DMS53 treated with DMSO at 0.1 percent for 48 hours (cell line): ENCODE data around the gene SLC38A8.
A peak's percentile ranks its signal among the peaks of the same experiment; 100 is the strongest.

ENCODE experiments used
- DNase-seq: peaks from one replicate; lab custom pipeline; 2025; ENCODE audit not compliant: unreplicated experiment; lab: John Stamatoyannopoulos, UW

The SLC38A8 gene

DNA sequence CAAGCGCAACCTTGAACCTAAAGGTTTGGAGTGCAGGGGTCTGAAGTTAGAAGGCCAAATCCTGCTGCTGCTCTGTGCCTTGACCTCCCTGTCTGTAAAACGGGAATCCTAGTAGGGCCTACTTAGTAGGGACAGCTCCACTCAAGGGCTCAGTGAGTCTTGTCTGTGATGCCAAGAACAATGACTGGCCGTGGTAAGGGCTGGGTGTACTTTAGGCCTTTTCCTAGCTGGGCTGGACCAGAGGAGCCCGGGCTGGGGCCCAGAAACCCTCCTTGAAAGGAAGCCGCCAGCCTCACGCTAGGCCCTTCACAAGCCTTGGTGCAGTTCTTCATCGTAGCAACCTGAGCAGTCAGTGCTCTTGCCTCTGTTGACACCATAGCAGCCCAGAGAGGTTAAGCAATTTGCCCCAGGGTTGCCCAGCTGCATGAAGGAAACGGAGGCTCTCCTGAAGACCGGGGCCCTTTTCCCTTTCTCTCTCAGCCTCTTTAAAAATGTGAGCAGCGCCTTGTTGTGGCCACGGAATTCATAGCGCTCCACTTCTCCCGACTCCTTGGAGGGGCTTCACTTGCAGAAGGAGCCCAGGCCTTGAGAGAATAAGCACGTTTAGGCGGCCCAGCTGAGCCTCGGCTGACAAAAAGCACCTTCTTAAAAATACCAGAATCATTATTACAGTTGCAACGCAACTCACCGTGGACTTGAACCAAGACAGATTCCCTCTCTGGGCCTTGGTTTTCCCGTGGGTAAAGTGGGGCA lies 70.2 kb downstream of the SLC38A8 start:
- DNase-seq, result no peak

DNA sequence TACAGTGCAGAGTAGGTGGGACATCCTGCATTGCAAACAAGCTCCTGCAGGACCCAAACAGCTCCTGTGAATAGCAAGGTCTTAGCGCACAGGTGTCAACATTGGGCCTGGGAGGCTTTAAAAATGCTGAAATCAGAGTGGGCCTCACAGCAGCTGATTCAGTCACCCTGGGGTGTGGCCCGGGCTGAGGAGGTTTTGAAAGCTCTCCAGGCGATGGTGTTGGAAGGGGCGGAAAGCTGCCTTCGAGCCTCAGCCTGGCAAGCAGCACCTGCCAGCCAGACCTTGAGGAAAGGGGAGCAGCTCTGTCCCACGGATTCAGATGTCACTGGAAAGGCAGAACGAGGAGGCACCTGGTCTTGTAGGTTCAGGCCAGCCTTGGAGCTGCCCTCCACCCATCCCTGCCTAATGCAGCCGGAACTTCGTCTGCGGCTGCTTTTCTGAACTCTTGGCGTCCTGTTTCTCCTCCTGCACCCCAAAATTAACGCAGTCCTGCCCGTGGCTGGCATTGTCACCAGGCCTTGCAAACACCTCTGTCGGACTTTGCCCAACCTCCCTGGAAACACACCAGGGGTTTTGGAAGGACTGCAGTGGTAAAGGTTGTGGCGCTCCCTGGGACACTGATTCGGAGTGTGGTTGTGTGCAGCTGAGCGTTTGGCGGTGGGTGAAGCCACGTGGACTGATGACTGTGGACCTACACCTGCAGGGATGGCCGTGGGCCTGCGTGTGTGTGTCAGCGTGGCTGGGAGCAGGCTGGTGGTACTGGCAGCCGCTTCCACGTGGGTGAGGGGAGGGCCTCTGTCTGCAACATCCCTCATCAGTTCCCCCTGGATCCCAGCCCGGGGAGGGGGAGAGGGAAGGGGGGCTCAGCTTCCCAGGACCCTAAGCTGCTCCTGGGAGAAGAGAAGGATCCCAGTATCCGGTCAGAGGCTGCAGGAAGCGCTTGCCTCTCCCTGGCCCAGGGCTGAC lies 71.1 kb downstream of the SLC38A8 start:
- no peak for DNase-seq

DNA sequence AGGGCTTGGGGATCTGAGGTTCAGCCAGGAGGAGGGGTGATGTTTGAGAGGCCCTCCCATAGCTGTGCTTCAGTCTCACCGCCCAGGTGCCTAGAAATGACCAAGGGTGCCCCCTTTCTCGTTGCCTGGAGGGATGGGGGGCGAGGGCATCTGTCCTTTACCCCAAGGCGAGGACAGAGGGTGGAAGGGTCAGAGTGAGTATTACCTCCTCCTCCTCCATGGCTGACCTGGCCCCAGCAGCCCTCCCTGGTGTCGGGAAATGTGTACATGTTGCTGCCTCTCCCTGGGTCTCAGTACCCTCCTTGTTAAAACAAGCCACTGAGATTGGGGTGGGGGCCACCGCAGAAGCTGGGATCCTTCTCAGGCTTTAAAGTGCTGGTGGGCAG lies 72.2 kb downstream of the SLC38A8 start:
- DNase-seq, result no peak

DNA sequence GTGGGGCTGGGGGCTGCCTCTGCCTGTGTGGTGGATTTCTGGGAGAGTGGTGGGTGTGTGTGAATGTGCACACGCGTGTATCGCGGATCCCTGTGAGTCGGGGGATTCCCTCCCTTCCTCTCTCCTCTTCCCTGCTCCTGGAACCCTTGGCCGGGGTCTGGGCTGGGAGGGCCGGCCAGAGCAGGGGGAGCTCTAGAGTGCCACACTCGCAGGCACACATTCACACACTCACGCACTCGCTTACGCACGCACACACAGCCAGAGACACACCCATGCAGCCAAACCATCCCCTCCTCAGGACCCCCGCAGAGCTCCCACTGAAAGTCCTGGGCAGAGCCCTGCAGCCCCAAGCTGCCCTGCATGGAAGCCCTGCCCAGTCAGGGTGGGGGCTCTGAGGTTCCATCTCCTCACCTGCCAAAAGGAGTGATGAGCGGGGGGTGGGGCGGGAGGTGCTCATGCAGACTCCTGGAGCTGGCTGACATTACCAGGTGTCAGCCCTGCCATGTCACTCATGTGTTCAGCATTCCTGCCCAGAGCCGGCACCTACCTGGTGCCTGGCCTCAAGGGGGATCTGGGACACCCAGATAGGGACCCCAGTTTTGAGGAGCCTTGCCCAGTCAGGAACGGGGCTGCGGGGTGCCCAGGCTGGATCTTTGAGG lies 72.7 kb downstream of the SLC38A8 start:
- no peak for DNase-seq

DNA sequence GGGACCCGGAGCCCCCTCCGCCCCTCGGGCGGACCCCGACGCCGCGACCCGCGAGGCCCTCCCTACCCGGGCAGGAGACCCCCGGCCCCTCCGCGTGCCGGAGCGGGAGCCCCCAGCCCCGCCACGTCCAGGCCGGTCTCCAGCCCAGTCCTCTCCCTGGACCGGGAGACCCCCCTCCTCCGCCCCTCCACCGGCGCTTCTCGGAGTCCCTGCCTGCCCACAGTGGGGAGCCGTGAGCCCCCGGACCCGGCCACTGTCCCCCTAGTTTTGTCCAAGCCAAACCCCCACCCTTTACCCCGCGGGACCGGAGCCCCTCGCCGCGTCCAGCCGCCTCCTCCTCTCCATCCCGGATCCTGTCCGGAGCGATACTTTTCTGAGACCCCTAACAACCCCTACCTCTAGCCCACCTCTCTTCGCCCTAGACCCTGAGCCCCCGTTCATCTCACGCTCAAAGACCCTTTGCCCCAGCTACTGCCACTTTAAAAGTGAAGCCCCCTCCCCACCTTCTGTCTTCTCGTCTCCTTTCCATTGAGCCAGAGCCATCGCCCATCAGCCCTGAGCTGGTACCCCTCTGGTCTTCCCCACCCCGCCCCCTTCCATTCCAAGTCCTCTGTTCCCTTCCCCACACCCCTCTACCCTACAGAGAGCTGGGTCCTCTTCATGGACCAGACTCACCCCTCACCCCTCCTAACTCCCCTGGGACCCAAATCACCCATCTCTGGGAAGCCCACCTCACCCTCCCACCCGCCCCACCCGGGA lies 73.5 kb downstream of the SLC38A8 start:
- DNase-seq, result no peak

DNA sequence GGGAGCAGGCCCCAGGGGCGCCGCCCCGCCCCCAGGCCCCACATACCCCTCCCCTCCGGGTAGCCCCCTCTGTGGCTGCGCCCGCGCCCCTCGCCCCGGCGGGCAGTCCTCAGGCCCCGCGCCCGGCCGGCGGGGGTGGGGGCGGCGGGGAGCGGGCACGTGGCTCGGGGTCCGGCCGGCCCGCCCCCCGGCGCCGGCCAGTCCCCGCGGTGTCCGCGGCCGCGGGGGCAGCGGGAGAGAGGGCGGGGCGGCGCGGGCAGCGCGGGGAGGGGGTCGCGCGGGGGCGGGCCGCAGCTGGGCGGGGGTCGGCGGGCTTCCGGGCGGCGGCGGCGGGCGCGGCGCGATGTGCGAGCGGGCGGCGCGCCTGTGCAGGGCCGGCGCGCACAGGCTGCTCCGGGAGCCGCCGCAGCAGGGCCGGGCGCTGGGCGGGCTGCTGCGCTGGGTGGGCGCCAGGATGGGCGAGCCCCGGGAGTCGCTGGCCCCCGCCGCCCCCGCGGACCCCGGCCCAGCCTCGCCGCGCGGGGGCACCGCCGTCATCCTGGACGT lies 74.2 kb downstream of the SLC38A8 start:
- no peak for DNase-seq

DNA sequence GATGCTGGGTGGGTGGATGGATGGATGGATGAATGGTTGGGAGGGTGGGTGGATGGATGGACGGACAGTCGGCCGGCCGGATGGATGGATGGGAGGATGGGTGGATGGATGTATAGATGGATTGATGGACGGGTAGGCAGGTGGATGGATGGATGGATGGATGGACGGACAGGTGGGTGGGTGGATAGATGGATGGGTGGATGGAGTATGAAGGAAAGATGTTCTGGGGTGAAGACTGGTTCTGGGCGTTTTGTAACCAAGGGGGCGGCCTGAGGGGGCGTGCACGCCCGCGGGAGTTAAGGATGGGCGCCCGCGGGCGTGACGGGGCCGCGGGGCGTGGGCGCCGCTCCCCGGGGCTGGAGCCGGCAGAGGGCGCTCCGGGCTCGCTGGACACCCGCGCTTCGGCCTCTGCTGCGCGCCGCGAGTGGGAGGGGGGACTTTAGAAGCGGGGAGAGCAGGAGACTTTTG lies 74.7 kb downstream of the SLC38A8 start, which contains the start of gene NECAB2:
TSS of gene NECAB2 (plus strand) at position 407 of the 468 bp plus-strand sequence. CDS start 405 bp downstream, outside the sequence.
- DNase-seq, result peak; percentile 4

DNA sequence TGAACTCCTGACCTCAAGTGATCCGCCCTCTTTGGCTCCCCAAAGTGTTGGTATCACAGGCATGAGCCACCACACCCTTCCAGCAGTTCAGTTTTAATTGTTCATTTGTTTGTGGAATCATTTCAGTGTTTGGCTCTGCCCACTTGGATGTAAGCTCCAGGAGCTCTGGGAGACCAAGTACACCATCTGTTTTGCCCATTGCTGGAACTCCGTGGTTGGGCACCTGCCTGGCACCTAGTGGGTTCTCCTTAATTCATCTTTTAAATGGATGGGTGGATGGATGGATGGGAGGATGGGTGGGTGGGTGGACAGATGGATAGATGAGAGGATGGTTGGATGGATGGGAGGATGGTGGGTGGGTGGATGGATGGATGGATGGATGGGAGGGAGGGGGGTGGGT lies 75.5 kb downstream of the SLC38A8 start:
- DNase-seq, result no peak

DNA sequence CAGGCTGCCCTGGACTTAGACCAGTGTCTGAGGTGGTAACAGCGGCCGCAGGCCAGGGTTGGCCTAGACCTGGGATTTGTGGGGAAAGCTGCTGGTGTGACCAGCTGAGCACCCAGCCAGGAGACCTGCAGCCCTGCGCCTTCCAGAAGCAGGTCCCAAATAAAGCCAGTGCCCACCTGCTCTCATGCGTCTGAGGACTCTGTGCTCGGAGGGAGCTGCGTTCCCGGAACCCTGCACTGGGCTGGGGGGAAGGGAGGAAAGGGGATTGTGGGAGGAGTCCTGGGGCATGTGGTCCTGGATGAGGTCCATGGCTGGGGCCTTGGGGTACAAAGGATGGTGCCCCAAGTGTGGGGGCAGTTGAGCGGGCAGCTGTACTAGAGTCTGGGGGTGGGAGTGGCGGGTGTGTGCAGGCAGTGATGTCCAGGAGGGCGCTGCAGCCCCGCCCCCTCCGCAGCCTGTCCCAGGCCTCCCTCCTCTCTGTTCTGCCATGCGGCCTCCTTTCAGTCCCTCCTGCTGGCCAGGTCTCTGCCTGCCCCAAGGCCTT lies 76.4 kb downstream of the SLC38A8 start:
- no peak for DNase-seq

DNA sequence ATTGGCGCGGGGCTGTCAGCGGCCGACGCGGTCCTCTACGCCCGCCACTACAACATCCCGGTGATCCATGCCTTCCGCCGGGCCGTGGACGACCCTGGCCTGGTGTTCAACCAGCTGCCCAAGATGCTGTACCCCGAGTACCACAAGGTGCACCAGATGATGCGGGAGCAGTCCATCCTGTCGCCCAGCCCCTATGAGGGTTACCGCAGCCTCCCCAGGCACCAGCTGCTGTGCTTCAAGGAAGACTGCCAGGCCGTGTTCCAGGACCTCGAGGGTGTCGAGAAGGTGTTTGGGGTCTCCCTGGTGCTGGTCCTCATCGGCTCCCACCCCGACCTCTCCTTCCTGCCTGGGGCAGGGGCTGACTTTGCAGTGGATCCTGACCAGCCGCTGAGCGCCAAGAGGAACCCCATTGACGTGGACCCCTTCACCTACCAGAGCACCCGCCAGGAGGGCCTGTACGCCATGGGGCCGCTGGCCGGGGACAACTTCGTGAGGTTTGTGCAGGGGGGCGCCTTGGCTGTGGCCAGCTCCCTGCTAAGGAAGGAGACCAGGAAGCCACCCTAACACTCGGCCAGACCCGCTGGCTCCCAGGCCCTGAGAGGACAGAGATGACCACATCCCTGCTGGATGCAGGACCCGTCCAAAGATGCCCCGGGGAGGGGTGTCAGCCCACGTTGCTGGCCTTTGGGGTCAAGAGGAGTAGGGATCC lies 77.0 kb downstream of the SLC38A8 start:
- DNase-seq, result no peak

DNA sequence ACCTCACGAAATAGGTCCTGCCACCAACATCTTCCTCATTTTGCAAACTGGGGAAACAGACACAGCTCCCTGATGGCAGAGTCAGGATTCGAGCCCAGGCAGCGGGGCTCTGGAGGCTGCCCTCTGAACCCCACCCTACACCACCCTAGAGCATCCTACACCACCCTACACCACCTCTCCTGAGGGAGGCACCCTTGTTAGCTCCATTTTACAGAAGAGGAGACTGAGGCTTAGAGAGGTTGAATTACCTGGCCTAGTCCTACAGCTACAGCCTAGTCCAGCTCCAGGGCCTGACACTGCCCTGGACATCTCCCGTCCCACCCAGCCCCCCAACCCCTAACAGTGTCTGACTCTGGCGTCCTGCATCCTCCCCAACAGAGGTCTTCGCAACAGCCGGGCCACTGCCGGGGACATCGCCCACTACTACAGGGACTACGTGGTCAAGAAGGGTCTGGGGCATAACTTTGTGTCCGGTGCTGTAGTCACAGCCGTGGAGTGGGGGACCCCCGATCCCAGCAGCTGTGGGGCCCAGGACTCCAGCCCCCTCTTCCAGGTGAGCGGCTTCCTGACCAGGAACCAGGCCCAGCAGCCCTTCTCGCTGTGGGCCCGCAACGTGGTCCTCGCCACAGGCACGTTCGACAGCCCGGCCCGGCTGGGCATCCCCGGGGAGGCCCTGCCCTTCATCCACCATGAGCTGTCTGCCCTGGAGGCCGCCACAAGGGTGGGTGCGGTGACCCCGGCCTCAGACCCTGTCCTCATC lies 77.7 kb downstream of the SLC38A8 start:
- no peak for DNase-seq

DNA sequence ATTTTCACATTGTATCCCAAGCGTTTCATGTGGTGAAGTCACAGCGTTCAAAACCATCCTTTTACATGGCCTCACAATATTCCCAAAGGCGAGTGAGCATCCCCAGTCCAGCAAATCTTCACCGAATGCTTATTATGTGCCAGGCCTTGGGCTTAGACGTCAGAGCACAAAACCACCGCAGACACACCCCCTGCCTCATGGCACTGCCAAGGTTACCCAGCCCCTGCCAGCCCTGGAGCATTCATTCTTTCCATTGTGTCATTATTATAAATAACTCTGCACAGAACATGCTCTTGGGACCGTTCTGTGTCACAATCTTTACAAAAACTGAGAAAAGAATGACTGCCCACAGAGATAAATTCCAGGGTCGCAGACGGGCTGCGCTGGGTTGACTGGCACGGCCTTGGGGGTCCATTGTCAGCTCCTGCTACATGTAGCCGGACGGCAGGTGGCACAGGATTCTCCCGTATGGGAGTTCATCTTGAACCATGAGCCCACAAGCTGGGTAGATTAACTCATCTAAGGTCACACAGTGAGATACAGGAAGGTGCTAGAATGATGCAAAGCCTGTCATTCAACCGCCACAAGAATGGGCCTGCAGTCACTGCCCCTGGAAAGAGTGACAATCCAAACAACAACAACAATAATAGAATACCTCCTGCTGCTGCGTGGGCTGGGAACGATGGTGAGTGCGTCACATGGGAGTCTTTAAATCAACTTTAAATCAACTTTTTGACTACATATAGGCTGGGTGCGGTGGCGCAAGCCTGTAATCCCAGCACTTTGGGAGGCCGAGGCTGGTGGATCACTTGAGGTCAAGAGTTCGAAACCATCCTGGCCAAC lies 79.1 kb downstream of the SLC38A8 start:
- no peak for DNase-seq

DNA sequence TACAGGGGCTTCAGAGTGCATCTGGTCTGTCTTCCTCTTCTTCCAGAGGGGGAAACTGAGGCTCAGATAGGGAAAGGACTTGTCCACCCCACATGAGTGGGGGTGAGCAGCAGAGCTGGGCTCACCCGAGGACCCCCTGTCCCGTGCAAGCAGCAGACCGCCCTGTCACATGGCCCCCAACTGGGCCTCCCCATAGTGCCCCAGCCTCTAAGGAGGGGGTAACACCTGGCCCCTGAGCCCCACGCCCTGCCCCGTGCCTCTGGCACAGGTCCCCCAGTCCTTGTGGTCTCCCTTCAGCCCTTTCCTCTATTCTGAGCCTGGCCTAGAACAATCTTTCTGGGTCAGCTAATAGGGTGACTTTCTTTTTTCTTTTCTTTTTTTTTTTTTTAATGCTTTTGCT lies 81.0 kb downstream of the SLC38A8 start:
- no peak for DNase-seq

DNA sequence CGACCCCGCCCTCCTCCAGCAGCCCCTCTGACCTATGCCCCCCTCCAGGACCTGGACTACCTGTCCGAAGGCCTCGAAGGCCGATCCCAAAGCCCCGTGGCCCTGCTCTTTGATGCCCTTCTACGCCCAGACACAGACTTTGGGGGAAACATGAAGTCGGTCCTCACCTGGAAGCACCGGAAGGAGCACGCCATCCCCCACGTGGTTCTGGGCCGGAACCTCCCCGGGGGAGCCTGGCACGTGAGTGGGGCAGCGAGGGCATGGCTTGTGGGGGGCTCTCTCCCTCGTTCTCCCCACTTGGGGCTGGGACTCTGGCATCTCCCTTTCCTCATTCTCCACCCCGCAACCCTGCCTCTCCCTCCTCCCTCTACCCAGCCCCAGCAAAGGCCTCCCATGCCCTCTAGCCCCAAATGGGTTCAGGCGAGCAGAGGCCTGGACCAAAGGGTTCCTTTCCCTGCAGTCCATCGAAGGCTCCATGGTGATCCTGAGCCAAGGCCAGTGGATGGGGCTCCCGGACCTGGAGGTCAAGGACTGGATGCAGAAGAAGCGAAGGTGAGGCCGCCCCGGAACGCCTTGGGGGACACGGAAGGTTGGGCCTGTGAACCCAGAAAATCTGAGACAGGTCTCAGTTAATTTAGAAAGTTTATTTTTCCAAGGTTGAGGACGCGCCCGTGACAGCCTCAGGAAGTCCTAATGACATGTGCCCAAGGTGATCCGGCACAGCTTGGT lies 81.9 kb downstream of the SLC38A8 start:
- DNase-seq, result no peak
